Endothelial cell of umbilical vein (primary cell): Measurements from ENCODE around the gene ZNF783. TPM values are rescaled to one million over a fixed set of nuclear protein-coding genes. Genes with fewer than 3 reads are reported as not detected.

Experiments used
- BruUV-seq: library from RNA; stranded (reverse); fragments of 400-500 nt; replicated peaks from 2 replicates; lab custom pipeline; 2021; lab: Mats Ljungman, UMichigan
- CTCF ChIA-PET: fragments of 300-600, 350-600 bp; sonication (Branson Sonifier 250); formaldehyde crosslinking; loops from one replicate; lab custom pipeline; 2021; ENCODE audit warnings: antibody characterized with exemption, inconsistent platforms; lab: Charles Lee
- POLR2A ChIA-PET: fragments of 300-600, 350-600 bp; sonication (Branson Sonifier 250); formaldehyde crosslinking; loops from one replicate; lab custom pipeline; 2021; ENCODE audit warnings: antibody characterized with exemption, inconsistent platforms; lab: Charles Lee
- DNase-seq: peaks from one replicate; pipeline ENCODE4 v3.0.0-alpha.2; 2011; ENCODE audit warnings: low read depth, low spot score
- FAIRE-seq: peaks from 2 replicates; lab custom pipeline; 2011; peaks lifted over from hg19 to GRCh38; lab: Jason Lieb, UNC
- H2AFZ ChIP-seq: 2 replicates; pipeline ENCODE4 v1.6.0; 2012; ENCODE audit warnings: low read depth, low read length, control low read depth, inconsistent platforms
- H3K27ac ChIP-seq: 2 replicates; pipeline ENCODE4 v1.5.1; 2011; ENCODE audit warnings: low read depth, mild to moderate bottlenecking, control low read depth, low read length, moderate library complexity; ENCODE audit not compliant: insufficient read depth
- H3K27me3 ChIP-seq, 2 experiments: 2 replicates each; pipeline versions ENCODE4 v1.6.0 to v1.6.1; 2011; ENCODE audit warnings: low read length in 2 of 2, mixed read lengths in 1 of 2; ENCODE audit not compliant: control insufficient read depth in 2 of 2, insufficient read depth in 2 of 2
- H3K36me3 ChIP-seq, 2 experiments: 2 replicates in 1 of 2; 3 replicates in 1 of 2; pipeline ENCODE4 v1.5.1; 2011; ENCODE audit warnings: low read length in 2 of 2, mild to moderate bottlenecking in 1 of 2, moderate library complexity in 1 of 2; ENCODE audit not compliant: control insufficient read depth in 2 of 2, insufficient read depth in 2 of 2; ENCODE audit errors: extremely low read depth in 1 of 2
- H3K4me1 ChIP-seq: 3 replicates; pipeline ENCODE4 v1.5.1; 2011; ENCODE audit warnings: mild to moderate bottlenecking, low read length; ENCODE audit not compliant: control insufficient read depth, insufficient read depth; ENCODE audit errors: extremely low read depth
- H3K4me2 ChIP-seq: 2 replicates; pipeline ENCODE4 v1.6.1; 2011; ENCODE audit warnings: low read length, control low read depth, mixed read lengths; ENCODE audit not compliant: insufficient read depth
- H3K4me3 ChIP-seq, 3 experiments: fragments of 200-600 bp in 1 of 3; sonication (generic), shearing (Covaris generic) in 1 of 3; replicated peaks in 1 of 3; 2 replicates each; pipeline ENCODE4 v1.5.1; 2011 to 2016; ENCODE audit warnings: control low read depth in 3 of 3, low read length in 3 of 3, mild to moderate bottlenecking in 2 of 3, inconsistent platforms in 1 of 3, low read depth in 1 of 3, moderate library complexity in 1 of 3; ENCODE audit not compliant: insufficient read depth in 1 of 3
- H3K79me2 ChIP-seq: 2 replicates; pipeline ENCODE4 v1.6.0; 2012; ENCODE audit warnings: low read length, inconsistent platforms; ENCODE audit not compliant: control insufficient read depth, insufficient read depth
- H3K9ac ChIP-seq: replicated peaks from 2 replicates; pipeline ENCODE3; 2011; ENCODE audit warnings: low read length, control low read depth; ENCODE audit not compliant: insufficient read depth; ENCODE audit errors: extremely low read depth
- H3K9me1 ChIP-seq: replicated peaks from 3 replicates; pipeline ENCODE4 v1.6.0; 2011; ENCODE audit warnings: mild to moderate bottlenecking, low read length; ENCODE audit not compliant: control insufficient read depth, insufficient read depth; ENCODE audit errors: extremely low read depth
- H3K9me3 ChIP-seq: replicated peaks from 2 replicates; pipeline ENCODE4 v1.5.1; 2012; ENCODE audit warnings: low read length, inconsistent platforms; ENCODE audit not compliant: control insufficient read depth, insufficient read depth
- H4K20me1 ChIP-seq: replicated peaks from 2 replicates; pipeline ENCODE3; 2011; ENCODE audit warnings: mild to moderate bottlenecking, low read length; ENCODE audit not compliant: control insufficient read depth, insufficient read depth; ENCODE audit errors: extremely low read depth
- EZH2 ChIP-seq: IDR thresholded peaks from 2 replicates; pipeline ENCODE4 v1.6.1; 2012; ENCODE audit warnings: borderline replicate concordance, low read depth, mild to moderate bottlenecking, moderate library complexity, low read length, inconsistent platforms; ENCODE audit not compliant: severe bottlenecking
- FOS ChIP-seq: IDR thresholded peaks from 2 replicates; pipeline ENCODE4 v1.6.1; 2011; ENCODE audit warnings: mild to moderate bottlenecking, low read length, moderate library complexity, borderline replicate concordance; ENCODE audit not compliant: insufficient read depth
- JUN ChIP-seq: IDR thresholded peaks from 2 replicates; pipeline ENCODE4 v1.6.1; 2011; ENCODE audit warnings: borderline replicate concordance, low read depth; ENCODE audit not compliant: insufficient read length, insufficient read depth
- POLR2A ChIP-seq: IDR thresholded peaks from 2 replicates; pipeline ENCODE4 v1.6.1; 2012; ENCODE audit warnings: low read depth, mild to moderate bottlenecking, control low read depth, low read length
- dilution Hi-C: fragments of 300-500 bp; cut with MboI; formaldehyde crosslinking; loops from one replicate; pipeline ENCODE4 v1.15.0; 2019; ENCODE audit warnings: low sequenced_read_pairs; ENCODE audit not compliant: extremely low pct_ligation_motif_present
- intact Hi-C: fragments of 100-400 bp; cut with micrococcal nuclease; formaldehyde crosslinking; loops from one replicate; pipeline ENCODE4 v1.10.0; 2022
- polyA plus RNA-seq, 4 experiments: library from polyadenylated mRNA; depleted of rRNA in 3 of 4; stranded (reverse) in 3 of 4; unstranded in 1 of 4; fragments of >200 nt; gene quantifications; 2 replicates each; pipeline versions ENCODE4 v1.2.1 to v1.2.3, GENCODE V29; 2011 to 2012; ENCODE audit warnings: missing spikeins in 1 of 4
- total RNA-seq: library from RNA; stranded (reverse); gene quantifications from 2 replicates; pipeline ENCODE4 v1.2.3, GENCODE V29; 2021
- TF ChIP-seq, protein P1 (sequence below): IDR thresholded peaks from 2 replicates; pipeline ENCODE4 v1.6.1; 2011; ENCODE audit not compliant: insufficient read depth, insufficient read length
- TF ChIP-seq, protein P2 (sequence below), 2 donors: IDR thresholded peaks; 1 replicate in 1 of 2; 2 replicates in 1 of 2; pipeline ENCODE4 v1.5.1; 2011; ENCODE audit warnings: low read length in 2 of 2, mild to moderate bottlenecking in 2 of 2, moderate library complexity in 2 of 2, control low read depth in 1 of 2, inconsistent platforms in 1 of 2, low read depth in 1 of 2; ENCODE audit not compliant: insufficient read depth in 1 of 2; ENCODE audit errors: extremely low read depth in 1 of 2

Gene ZNF783
- total and polyA plus RNA-seq, 2 donors (not counting 3 experiments of a cell fraction or from before 2014, with no cell fraction given): 7.3 to 9.8 TPM

DNA sequence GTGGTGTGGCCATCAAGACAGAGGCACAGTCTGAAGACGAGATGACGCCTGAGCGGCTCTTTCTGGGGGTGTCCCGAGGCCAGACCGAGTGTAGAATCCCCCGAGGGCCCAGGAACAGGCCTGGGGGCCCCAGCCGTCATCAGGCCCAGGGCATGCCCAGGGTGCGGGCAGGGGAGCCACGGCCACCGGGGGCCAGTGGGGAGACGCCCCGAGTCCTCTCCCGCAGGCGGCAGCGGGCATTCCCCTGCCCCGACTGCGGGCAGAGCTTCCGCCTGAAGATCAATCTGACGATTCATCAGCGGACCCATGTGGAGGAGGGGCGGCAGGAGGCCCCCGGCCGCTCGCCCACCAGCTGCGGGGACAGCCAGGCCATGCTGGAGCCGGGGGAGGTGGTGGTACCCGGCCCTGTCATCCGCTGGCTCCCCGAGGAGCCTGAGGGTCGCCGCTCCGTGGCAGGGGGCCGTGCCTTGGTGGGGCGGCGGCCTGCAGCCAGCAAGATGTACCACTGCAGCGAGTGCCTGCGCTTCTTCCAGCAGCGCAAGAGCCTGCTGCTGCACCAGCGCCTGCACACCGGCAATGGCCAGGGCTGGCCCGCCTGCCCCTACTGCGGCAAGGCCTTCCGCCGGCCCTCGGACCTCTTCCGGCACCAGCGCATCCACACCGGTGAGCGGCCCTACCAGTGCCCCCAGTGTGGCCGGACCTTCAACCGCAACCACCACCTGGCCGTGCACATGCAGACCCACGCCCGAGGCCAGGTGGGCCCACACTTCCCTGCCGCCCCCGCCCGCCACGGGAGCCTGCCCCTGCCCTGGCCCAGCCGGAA is 19.7 kb downstream of the ZNF783 start:
- no peaks in the 10 kb centered on the region for H3K9me1 ChIP-seq
- H3K27me3 ChIP-seq: no peaks in the 10 kb centered on the region
- intact Hi-C loops: loop anchor here (10.0 kb wide), 1 partner anchor 343 kb away; no protein-coding TSS in a partner anchor
- no peaks in the 10 kb centered on the region for H3K79me2 ChIP-seq
- peaks cover 9% of the 10 kb centered on the region for H3K4me1 ChIP-seq
- H3K4me3 ChIP-seq: no peak overlapping the region
- TF ChIP-seq POLR2A (no peak), EZH2 (no peak), JUN (no peak), FOS (no peak)
- TF ChIP-seq, protein P1, sequence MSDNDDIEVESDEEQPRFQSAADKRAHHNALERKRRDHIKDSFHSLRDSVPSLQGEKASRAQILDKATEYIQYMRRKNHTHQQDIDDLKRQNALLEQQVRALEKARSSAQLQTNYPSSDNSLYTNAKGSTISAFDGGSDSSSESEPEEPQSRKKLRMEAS: no peak
- TF ChIP-seq, protein P2, sequence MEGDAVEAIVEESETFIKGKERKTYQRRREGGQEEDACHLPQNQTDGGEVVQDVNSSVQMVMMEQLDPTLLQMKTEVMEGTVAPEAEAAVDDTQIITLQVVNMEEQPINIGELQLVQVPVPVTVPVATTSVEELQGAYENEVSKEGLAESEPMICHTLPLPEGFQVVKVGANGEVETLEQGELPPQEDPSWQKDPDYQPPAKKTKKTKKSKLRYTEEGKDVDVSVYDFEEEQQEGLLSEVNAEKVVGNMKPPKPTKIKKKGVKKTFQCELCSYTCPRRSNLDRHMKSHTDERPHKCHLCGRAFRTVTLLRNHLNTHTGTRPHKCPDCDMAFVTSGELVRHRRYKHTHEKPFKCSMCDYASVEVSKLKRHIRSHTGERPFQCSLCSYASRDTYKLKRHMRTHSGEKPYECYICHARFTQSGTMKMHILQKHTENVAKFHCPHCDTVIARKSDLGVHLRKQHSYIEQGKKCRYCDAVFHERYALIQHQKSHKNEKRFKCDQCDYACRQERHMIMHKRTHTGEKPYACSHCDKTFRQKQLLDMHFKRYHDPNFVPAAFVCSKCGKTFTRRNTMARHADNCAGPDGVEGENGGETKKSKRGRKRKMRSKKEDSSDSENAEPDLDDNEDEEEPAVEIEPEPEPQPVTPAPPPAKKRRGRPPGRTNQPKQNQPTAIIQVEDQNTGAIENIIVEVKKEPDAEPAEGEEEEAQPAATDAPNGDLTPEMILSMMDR (IDR thresholded peaks at IDR 0.05; ENCODE audit: extremely low read depth in 1 of 2, insufficient read depth in 1 of 2, low read depth in 1 of 2, low read length in 2 of 2): no peak
- no peak overlapping the region for H2AFZ ChIP-seq
- POLR2A ChIA-PET: no interaction called here
- dilution Hi-C loops: no loop called here
- DNase-seq (no peak), FAIRE-seq (no peak)
- H3K4me2 ChIP-seq: no peak overlapping the region
- H3K36me3 ChIP-seq: peaks cover 2 to 8% of the 10 kb centered on the region in 2 experiments
- H3K9me3 ChIP-seq: no peaks in the 10 kb centered on the region
- no peaks in the 10 kb centered on the region for H4K20me1 ChIP-seq
- no peak overlapping the region for H3K27ac ChIP-seq
- BruUV-seq: no TSS peak
- H3K9ac ChIP-seq: no peak overlapping the region
- CTCF ChIA-PET: interaction anchor here (1.6 kb wide), 2 partner anchors 20 to 28 kb away, joined by 5 to 6 read pairs; partner anchors contain the start of gene ZNF783
